Superior temporal gyrus (tissue), 1 donor: ENCODE results near the gene LDHA.
"Not testable (repeated sequence)": the region's sequence is repeated elsewhere in the genome, so short reads cannot be mapped to it uniquely, and the experiment has no call there.

Source experiments
- DNase-seq: peaks from one replicate; pipeline ENCODE4 v3.0.0-alpha.2; 2016; ENCODE audit errors: extremely low spot score

LDHA gene

GRCh38 chr11:18394928-18395734 lies 768 bp downstream of the LDHA start:
- DNase-seq, result peak; percentile 48

GRCh38 chr11:18395735-18396504 lies 1.6 kb downstream of the LDHA start:
- DNase-seq, result peak; percentile 99

- no peak for DNase-seq
These were observed 3.6 kb downstream of the LDHA start for GRCh38 chr11:18397921-18398320.

GRCh38 chr11:18401077-18401476 lies 6.7 kb downstream of the LDHA start:
- DNase-seq, result not testable (repeated sequence)

GRCh38 chr11:18404062-18404461 lies 9.7 kb downstream of the LDHA start:
- DNase-seq, result no peak

GRCh38 chr11:18407400-18407799 lies 13.0 kb downstream of the LDHA start:
- DNase-seq, result not testable (repeated sequence)

- no peak for DNase-seq
These were observed 14.4 kb downstream of the LDHA start for GRCh38 chr11:18408558-18409291.

GRCh38 chr11:18416459-18416858 lies 22.1 kb downstream of the LDHA start:
- DNase-seq, result no peak

GRCh38 chr11:18419040-18419439 lies 24.7 kb downstream of the LDHA start:
- DNase-seq, result no peak

- no peak for DNase-seq
These were observed 25.7 kb downstream of the LDHA start for GRCh38 chr11:18420067-18420466.

GRCh38 chr11:18427240-18427639 lies 32.9 kb downstream of the LDHA start:
- DNase-seq, result no peak

- no peak for DNase-seq
These were observed 35.0 kb downstream of the LDHA start for GRCh38 chr11:18429332-18429731.

- no peak for DNase-seq
These were observed 44.3 kb downstream of the LDHA start for GRCh38 chr11:18438691-18439090.

- no peak for DNase-seq
These were observed 54.9 kb downstream of the LDHA start for GRCh38 chr11:18449251-18449650.

GRCh38 chr11:18452927-18453326 lies 58.6 kb downstream of the LDHA start:
- no peak for DNase-seq

GRCh38 chr11:18455686-18456372 lies 61.5 kb downstream of the LDHA start, which contains the start of gene LDHAL6A:
TSS of gene LDHAL6A (plus strand) at chr11:18455856. CDS start at chr11:18456681, 825 bp downstream.
- DNase-seq, result no peak

- DNase-seq, result no peak
These were observed 63.1 kb downstream of the LDHA start for GRCh38 chr11:18457450-18457849.
